Daoy (cell line): ENCODE data around the gene COBL. TPM values are rescaled to one million over a fixed set of nuclear protein-coding genes. Genes with fewer than 3 reads are reported as not detected.
"Not testable (repeated sequence)": the region's sequence is repeated elsewhere in the genome, so short reads cannot be mapped to it uniquely, and the experiment has no call there.

Source experiments
- DNase-seq: peaks from one replicate; pipeline ENCODE4 v3.0.0-alpha.2; 2015; ENCODE audit warnings: low read depth
- total RNA-seq: library from RNA; depleted of rRNA; stranded (reverse); fragments of >200 nt; shearing (Covaris generic); gene quantifications from 2 replicates; pipeline ENCODE4 v1.2.3, GENCODE V29; 2014

The COBL gene
- total RNA-seq, 1 experiment from 2014 or later: 4.6 TPM

DNA sequence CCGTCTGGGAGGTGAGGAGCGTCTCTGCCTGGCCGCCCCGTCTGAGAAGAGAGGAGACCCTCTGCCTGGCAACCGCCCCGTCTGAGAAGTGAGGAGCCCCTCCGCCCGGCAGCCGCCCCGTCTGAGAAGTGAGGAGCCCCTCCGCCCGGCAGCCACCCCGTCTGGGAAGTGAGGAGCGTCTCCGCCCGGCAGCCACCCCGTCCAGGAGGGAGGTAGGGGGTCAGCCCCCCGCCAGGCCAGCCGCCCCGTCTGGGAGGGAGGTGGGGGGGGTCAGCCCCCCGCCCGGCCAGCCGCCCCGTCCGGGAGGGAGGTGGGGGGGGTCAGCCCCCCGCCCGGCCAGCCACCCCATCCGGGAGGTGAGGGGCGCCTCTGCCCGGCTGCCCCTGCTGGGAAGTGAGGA, 108.5 kb downstream of the COBL start:
- DNase-seq: not testable (repeated sequence)

DNA sequence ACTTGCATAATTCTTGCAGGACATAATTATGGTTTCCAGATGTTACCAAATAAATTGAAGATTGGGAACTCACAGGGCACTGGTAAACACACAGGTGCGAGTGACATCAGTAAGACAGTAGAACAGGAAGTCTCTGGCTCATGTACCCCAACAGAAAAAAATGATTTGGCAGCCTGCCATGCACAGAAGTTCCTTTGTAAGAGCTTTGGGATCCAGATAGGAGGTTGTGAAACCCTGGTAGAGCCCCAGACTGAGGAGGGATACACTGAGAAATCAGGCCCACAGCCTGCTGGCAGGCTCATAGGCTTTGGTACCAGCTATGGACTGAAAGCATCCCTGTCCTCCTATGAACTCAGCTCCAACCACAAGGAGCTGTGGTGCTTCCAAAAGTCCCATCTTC, 118.0 kb downstream of the COBL start:
- no peak for DNase-seq

DNA sequence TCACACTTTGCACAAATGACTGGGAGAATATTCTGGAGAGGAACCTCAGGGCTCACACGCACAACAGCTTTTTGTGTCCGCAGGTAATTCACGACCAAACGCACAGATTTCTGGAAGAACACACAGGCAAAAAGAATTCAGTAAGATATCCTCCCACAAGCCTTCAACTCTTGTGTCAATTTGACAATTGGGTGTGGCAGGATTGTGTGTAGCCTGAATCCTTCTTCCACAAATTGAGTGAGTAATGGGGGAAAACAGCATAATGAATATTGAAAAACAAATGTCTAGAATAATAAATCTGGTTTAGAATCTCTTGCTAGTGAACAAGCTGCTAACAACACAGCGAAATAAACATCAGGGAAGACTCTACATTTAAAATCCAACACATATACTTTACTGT, 125.6 kb downstream of the COBL start:
- DNase-seq: no peak

DNA sequence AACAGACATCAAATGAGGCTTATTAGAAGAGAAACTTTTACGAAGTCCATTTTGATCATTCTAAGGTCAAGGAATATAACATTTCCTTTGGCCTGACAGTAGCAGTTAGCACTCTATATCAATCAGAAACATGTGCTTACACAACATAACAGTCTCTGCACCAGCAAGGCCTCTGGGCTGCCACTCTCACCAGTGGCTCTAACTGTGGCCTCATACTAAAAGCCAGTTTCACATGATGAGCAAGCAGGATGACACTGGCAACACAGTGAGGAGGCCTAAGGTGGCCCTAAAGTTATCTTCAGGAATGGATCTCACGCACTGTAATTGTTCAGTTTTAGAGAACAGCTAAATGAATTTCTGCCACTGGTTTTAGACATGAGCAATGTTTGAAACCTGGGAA, 126.8 kb downstream of the COBL start:
- no peak for DNase-seq

DNA sequence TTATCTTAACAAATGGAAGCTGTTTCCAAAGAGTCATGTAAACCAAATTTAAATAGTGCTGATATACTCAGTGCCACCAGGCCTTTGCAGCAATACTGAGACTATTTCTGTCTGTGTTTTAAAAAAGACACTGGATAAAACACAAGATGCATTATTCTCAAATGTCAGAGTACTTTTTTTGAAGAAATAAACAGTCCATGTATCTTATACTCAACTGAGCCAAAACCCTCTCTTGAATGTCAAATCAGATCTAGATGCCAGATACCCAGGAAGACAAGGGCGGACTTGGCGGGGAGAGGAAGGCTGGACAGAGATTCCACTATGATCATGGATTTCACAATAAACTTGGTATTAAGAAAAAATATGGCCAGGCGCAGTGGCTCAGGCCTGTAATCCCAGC, 127.6 kb downstream of the COBL start:
- DNase-seq: no peak

DNA sequence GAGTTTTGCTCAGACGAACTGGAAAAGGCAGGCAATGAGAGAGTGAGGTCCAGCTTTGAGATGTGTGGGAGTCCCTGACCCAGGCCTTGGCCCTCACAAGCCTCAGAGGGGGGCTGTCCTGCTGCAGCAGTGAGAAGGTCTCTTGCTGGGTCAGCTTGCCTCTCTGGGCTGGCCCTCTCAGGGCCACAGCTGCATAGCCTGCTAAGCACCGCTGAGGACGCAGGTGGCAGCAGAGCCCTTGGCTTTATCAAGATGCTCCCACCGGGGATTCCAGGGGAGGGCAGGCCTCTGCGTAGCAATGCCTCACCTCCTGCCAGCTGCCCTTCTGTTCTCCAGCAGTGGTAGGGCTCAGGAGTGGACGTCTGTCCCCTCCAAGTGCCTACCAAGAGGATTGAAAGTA, 128.7 kb downstream of the COBL start:
- DNase-seq: peak; percentile 64

DNA sequence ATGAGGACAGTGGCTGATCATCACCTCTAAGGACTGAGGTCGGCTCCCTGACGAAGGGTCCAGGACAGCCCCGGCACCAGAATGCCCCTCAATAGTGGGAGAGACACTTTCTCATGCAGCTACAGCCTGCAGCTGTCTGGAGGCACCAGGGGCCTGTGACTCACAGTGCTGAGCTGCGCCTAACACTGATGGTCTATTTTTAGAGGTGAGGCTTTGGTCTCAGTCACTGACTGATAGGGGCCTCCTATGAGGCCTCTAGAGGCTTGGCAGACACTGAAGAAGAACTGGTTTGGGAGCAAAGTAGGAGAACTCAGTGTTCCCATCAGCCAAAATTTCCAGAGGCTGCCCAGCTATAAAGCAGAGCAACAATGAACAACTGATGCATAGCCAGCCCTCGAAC, 130.1 kb downstream of the COBL start:
- peak; percentile 37 for DNase-seq

DNA sequence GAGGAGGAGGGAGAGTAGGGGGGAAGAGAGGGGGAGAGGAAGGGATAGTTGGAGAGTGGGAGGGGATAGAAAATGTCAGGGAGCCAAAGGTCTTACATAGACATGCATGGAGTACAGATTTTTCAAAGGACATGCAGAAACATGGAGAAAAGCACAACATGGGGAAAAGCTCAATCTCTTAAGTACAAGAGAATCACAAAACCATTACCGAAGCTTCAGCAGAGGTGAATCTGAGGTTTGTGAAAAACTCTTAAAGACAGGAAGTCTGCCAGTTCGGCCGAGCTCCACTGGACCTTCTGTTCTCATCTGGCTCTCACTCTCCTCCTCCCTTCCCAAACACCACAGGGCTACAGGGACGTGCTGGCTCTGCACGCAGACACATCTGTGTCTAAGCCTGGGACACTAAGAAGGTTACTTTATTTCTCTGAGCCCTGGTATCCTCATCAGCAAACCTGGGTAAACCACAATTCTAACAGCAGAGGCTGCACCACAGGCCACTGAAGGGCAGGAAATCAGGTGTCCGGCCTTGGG, 133.9 kb downstream of the COBL start:
- no peak for DNase-seq

DNA sequence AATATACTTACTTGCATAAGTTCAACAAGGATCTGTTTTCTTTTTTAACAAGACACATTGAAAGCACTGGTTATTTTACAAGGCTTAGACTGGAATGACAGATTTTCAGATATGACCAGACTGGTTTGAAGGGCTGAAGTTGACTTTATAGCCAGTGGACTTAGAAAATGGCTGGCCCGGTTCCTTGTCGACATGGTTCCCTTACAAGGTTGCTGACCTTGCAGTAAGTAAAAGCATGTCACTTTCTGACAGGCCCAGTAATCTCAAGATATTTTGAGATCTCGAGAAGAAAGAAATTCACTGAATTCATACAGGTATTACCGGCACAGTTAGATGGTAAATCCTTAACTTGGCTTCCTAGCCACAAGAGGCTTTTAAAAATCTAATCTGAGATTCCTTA, 136.5 kb downstream of the COBL start:
- DNase-seq: no peak

DNA sequence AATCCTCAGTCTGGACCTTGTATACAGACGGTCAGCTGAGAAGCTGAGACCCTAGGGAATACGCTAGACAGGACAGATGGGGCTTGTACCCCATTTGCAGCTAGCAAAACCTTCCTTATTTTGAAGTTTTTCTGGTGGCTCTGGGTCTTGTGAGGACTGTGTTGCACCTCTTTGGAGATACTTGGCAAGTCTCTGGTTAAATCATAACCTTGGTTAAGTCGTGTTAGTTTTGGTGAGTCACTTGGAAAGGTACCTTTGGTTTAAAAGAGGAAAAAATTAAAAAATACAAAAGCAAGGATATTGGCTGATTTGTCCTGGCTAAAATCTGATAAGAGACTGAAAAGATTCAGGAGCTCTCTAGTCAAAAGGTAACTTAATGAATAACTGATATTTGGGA, 140.6 kb downstream of the COBL start:
- no peak for DNase-seq

DNA sequence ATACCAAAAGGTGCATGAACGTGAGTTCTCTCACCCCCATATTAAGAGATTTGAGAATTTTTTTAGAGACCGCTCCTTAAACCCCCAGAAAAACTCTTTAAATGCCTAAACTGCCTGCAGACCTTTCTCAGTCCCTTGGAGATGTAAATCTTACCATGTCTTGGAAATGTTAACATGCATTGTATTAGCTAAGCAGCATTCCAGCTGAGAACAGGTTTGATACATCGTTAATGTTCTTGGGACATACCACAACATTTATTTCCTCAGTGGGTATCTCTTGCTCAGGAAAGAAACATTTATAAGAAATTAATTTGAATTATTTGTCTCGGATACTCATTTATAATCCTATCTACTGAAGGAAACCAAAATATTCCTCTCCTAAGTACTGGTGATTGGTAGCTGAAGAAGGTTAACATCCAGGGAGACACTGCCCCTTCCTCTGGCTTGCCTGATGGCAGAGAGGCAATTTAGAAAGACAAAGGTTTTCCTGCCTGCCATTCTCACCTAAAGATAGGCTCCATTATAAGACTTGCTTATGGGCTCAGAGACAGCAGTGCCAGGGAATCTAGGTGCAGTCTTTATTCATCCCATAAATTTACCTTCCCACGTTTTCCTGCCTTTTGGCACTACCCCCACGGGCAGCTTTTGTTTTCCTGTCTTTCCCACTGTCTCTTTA, 141.2 kb downstream of the COBL start:
- DNase-seq: no peak

DNA sequence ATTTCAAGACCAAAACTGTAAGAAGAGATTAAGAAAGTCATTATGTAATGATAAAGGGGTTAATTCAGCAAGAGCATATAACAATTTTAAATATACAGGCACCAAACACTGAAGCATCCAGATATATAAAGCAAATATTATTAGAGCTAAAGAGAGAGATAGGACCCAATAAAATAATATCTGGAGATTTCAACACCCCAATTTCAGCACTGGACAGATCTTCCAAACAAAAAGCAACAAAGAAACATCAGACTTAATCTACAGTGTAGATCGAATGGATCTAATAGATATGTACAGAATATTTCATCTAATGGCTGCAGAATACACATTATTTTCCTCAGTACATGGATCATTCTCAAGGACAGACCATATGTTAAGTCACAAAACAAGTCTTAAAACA, 151.3 kb downstream of the COBL start:
- DNase-seq: no peak

DNA sequence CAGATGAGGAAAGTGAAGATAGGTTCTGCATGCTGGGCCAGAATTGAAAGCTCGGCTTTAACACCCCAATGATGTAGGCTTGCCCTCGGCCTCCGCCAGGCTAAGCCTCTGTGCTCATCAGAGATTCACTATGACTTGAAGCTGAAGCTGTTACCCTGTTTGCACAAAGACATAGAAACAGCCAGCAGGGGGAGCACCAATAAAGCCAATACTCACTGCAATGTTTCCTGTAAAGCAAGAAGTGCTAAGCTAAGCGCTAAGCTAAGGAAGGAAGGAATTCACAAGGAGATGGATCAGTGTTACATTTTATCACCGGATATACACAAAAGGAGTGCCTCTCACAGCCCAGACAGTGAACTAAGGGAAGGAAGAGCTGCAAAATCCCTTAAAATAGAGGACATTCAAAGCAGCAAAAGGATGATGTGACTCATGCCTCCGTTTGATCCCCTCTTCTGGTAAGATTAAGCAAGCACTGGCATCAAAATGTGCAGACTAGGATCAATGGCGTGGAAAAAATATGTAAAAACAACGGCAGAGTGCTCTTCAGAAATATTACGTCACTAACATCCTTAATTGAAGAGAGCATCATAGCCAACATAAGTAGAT, 153.8 kb downstream of the COBL start:
- peak; percentile 89 for DNase-seq

DNA sequence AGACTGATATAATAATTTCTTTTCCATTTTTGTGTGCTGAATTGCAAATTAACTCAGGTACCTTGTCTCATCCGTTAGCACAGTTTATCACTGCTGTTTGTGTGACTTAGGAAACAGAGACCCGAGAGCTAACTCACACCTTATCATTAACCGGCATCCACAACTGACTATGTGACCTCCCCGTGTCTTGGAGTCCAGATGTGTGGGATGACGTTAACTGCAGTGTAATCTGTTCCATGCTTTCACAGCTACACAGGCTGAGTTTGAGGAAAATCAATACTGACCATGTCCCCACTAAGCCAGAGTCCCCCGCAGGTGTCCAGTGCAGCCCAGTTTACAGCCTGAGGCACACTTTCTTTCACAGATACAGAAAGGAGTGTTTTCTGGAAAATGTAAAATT, 154.7 kb downstream of the COBL start:
- DNase-seq: no peak

DNA sequence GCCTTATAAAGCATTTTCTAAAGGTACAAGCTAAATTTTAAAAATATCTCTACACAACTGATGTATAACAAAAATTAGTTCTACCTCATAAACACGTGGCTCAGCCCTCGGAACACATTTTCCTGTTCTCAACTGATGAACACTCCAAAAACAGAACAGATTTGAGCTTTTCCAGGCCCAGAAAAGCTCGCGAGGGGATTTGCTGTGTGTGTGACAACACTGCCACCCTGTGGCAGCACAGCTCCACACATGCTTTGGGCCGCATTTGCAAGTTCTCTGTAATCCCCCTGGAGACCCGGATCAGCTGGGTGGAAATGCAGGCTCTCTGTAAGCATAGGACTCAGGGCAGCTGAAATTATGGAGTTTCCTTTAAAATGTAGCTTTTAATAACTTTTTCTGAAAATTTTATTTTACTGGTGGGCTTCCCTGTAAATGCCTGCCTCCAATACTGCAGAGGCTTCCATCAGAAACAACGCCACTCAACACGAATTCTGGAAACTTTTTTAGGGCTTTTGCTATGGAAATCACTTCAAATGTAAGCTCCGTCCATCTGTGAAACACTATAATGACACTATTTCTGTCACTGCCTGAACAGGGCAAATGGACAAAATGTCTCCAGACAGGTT, 155.5 kb downstream of the COBL start:
- peak; percentile 85 for DNase-seq

DNA sequence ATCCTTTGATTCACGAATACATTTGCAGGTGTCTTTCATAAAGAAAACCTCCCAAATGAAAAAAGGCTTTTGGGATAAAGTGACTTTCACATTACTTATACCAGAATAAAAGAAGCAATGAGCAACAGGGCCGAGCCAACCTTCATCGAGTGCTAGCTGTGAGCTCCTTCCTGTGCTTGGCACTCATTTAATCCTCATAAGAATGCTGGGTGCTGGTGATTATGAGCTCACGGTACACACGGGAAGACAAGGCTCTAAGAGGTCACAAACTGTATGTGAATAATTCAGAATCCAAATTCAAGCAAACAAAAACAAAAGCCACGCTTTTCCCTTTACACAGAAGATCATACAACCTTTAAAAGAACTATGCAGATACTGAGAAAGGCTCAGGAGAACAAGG, 156.2 kb downstream of the COBL start:
- no peak for DNase-seq

DNA sequence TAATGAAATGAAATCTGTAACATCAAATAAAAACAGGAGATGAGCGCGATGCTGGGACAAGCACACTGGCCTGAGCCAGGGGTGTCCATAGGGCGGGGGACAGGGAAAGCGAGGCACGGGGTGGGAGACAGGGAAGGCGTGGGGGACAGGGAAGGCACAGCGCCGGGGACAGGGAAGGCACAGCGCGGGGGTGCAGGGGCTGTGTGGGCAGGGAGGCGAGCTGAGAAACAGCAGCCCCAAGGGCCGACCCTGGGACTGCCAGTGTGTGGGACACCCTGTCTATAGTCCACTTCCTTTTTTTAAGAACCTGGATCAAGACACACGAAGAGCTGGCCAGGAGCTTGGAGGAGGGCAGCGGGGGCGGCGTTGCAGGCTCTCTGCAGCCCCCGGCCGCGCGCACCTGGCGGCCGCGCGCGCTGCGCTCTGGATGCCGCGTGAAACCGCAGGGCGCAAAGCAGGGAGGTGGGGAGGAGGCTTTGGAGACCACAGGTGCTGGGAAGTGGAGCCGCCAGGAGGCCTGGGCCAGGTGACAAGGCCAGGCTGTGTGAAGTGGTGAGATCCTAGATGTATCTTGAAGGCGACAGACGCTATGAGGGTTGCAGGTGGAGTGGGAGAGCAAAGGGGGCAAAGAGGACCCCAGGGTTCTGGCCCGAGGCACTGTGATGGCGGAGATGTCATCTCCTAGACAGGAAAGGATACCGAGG, 157.7 kb downstream of the COBL start:
- no peak for DNase-seq

DNA sequence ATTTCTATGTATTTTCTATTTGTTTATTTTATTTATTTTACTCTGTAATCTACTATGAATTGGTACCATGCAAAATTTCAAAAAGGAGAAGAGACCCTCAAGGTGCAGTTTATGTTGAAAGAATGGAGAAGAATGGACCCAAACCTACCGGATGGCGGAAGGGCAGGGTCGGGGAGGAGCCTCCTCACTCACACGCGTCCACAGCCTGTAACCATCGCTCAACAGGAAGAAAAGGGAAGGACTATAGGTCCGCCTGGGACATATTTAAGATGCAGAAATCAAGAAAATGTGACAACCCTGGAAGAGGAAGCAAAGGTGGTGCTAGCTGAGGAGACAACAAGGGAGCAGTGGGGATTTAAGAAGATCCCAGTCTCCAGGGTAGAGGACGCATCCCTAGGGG, 158.4 kb downstream of the COBL start:
- DNase-seq: no peak

DNA sequence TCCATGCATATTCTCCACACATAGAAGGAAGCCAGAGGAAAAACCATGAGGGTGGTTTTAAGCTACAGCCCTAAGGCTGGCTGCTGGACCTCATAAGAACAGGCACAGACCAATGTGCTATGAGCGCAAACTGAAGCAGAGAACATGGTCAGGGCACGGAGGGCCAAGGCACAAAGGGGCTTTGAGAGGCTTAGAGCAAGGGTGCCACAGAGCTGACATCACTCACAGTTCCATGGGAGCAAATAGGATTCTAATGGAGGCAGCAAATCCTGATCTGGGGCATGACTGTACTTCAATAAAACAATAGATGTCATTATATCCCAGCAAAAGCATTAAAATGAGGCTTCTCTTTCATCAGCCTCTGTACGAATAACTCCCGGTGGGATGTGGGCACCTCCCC, 162.4 kb downstream of the COBL start:
- DNase-seq: no peak

DNA sequence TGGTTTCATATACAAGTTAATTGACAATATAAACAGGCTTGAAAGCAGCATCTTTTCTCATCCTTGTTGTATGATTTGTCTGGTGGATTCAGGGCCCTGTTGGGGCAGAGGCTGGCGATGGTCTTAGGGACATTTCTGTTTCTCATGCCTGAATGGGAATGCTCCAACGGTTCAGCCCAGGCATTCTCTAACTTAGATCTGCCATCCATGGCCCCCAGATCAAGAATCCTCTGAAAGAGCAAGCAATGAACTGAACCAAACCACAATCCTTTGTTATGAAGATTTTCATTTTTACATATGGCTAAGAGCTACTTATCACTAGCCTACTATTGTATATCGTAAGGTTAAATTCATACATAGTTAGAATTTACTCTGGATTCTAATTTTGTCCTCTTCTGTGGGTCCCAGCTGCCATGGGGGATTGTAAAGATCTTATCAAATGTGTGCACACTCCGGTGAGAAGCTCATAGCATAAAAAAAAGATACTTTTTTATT, 163.9 kb downstream of the COBL start:
- no peak for DNase-seq

DNA sequence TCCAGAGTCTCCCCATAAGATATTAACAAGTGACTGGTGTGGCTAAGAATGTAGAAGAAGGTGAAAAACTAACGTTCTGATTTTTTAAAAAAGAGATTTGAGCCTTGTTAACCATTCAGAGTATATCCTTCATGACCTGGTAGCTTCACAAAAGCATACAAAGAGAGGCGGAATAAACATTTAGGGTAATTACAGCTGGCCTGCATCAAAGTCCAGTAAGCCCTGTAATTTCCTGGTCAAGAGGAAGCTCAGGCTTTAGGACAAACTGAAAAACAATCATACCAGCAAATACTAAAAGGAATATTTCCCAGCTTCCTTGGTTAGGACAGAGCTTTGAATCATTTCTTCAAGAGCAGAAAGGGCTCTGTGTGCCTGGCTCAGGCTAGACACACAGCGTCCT, 165.2 kb downstream of the COBL start:
- no peak for DNase-seq

DNA sequence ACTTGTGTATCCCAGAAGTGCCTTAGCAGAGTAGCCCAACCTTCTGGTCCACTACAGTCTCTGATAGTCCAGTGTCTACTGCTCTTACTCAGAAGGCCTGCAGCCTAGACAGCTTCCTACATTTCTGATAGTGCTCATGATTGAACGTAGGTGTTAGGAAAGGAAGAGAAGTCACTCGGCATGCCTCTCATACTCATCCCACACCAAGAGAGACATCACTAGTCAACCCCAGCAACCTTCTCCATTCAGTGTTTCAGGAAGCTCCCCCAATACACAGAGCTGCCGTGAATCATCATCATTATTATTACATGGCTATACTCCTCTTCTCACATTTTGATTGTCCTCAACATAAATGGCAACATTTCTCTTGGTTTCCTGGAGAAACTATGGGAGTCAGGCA, 166.4 kb downstream of the COBL start:
- no peak for DNase-seq

DNA sequence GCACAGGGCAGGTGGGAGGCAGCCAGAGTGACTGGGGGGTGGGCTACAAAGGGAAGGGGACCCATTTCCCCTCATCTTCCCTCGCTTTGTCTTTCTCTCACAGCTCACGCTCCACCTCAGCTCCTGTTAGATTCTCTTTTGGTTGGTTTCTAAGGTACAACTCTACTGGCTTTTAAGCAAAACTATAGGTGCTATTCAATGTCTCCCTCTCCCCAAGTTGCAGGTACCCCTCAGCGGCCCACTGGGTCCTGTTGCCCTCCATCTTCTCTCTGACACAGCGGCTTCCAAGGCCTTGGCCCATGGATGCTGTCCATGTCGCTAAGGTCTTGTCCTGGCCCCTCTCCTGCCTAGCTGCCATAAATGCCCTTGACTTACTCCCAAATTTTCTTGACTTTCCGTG, 168.4 kb downstream of the COBL start:
- DNase-seq: no peak
